Effector memory CD4-positive, alpha-beta T cell (primary cell): ENCODE data around the gene SCAMP3.
"Not testable (repeated sequence)": the region's sequence is repeated elsewhere in the genome, so short reads cannot be mapped to it uniquely, and the experiment has no call there.

Source experiments
- DNase-seq, 3 donors: peaks; one replicate each; pipeline ENCODE4 v3.0.0-alpha.2; 2020
- H3K27ac ChIP-seq: 2 replicates; pipeline ENCODE4 v1.7.0; 2013; ENCODE audit warnings: mild to moderate bottlenecking, low read length, moderate library complexity; ENCODE audit not compliant: insufficient read depth, poor library complexity, severe bottlenecking
- H3K27me3 ChIP-seq: replicated peaks from 2 replicates; pipeline ENCODE4 v1.7.0; 2013; ENCODE audit warnings: mild to moderate bottlenecking, low read length; ENCODE audit not compliant: insufficient read depth, control insufficient read depth, poor library complexity, severe bottlenecking
- H3K36me3 ChIP-seq: 2 replicates; pipeline ENCODE4 v1.7.0; 2013; ENCODE audit warnings: mild to moderate bottlenecking, low read length, moderate library complexity; ENCODE audit not compliant: control insufficient read depth, insufficient read depth
- H3K4me1 ChIP-seq: 2 replicates; pipeline ENCODE4 v1.7.0; 2013; ENCODE audit warnings: low read length, mild to moderate bottlenecking; ENCODE audit not compliant: control insufficient read depth, insufficient read depth, poor library complexity, severe bottlenecking
- H3K4me3 ChIP-seq: 2 replicates; pipeline ENCODE4 v1.7.0; 2013; ENCODE audit warnings: low read length, low read depth, mild to moderate bottlenecking; ENCODE audit not compliant: insufficient read depth, poor library complexity, severe bottlenecking
- H3K9me3 ChIP-seq: 2 replicates; pipeline ENCODE4 v1.7.0; 2013; ENCODE audit warnings: mild to moderate bottlenecking, low read length, moderate library complexity; ENCODE audit not compliant: control insufficient read depth

Gene SCAMP3

DNA sequence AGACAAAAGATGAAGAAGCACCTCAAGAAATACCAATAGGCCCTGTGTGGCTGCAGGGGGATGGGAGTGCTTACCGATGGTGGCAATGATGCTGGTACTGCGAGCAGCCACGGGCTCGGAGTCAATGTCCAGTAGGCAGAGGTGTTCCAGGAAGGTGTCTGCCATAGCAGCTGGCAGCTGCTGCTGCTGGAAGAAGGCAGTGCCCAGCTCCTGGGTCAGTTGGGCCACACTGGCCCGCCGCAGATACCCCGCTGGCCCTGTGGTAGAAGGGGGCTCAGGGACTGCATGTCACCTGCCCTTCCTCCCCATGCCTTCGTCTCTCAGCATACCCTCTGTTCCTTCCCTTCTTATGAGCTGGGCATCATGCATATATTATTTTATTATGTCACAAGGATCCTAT lies 37.9 kb upstream of the SCAMP3 start:
- H3K4me1 ChIP-seq, result peaks cover 4% of the 10 kb centered on the region
- H3K27ac ChIP-seq, result no peak overlapping the region
- H3K36me3 ChIP-seq, result no peaks in the 10 kb centered on the region
- H3K9me3 ChIP-seq, result no peaks in the 10 kb centered on the region
- peaks cover 5% of the 10 kb centered on the region for H3K27me3 ChIP-seq
- no peak overlapping the region for H3K4me3 ChIP-seq
- DNase-seq, result no peak

DNA sequence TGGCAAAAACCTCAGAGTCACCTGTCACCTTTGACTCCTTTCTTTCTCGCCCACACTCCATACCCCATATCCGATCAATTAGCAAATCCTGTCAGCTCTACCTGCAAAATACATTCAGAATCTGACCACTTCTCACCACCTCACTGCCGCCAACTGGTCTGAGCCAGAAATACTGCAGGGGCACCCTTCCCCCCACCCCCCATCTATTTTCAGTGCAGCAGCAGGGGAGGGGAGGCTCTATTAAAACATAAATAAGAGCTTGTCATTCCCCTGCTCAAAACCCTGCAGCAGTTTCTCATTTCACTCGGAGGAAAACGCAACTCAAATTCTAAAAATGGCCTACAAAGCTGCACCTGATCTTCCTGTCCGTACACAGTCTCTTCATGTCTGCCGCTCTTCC lies 35.2 kb upstream of the SCAMP3 start:
- Histone ChIP-seq H3K4me3 (no peak overlapping the region), H3K27me3 (peaks cover 8% of the 10 kb centered on the region), H3K27ac (no peak overlapping the region), H3K36me3 (no peaks in the 10 kb centered on the region), H3K9me3 (no peaks in the 10 kb centered on the region), H3K4me1 (peaks cover 5% of the 10 kb centered on the region)
- DNase-seq, result no peak

DNA sequence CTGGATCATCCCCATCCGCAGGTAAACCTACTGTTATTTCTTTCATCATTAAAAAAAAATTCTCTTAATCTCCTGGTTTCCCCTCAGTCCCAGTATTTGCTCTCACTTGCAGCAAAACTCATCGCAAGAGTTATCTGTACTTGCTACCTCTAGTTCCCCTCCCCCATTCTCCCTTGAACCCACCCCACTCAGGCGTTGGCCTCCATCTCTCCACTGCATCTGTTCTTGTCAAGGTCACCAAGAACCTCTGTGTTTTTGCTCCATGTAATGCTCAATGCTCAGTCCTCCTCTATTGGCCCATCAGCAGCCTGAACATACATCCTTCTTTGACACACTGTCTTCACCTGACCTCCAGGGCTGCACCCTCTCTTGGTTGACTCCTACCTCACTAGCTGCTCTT lies 34.5 kb upstream of the SCAMP3 start:
- Histone ChIP-seq H3K36me3 (no peaks in the 10 kb centered on the region), H3K4me3 (no peak overlapping the region), H3K27me3 (peaks cover 8% of the 10 kb centered on the region), H3K4me1 (peaks cover 5% of the 10 kb centered on the region), H3K9me3 (no peaks in the 10 kb centered on the region), H3K27ac (no peak overlapping the region)
- DNase-seq, result no peak

DNA sequence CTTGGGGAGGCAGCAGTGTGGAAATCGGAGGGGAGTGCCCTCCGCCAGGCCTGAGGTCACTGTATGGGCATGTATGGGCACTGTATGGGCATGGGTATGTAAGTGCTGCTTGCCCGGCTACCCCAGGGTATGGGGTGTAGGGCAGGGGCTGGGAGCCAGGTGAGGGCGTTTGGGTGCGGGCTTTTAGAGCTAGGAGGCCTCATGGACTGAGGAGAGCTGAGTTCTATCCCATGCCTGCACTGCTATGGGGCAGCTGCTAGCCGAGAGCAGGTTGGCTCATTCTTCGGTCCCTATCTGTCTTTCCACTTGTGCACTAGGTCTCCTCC lies 33.7 kb upstream of the SCAMP3 start:
- Histone ChIP-seq H3K4me3 (no peak overlapping the region), H3K36me3 (no peaks in the 10 kb centered on the region), H3K27me3 (peaks cover 8% of the 10 kb centered on the region), H3K9me3 (no peaks in the 10 kb centered on the region), H3K4me1 (peaks cover 5% of the 10 kb centered on the region), H3K27ac (no peak overlapping the region)
- DNase-seq, result no peak

DNA sequence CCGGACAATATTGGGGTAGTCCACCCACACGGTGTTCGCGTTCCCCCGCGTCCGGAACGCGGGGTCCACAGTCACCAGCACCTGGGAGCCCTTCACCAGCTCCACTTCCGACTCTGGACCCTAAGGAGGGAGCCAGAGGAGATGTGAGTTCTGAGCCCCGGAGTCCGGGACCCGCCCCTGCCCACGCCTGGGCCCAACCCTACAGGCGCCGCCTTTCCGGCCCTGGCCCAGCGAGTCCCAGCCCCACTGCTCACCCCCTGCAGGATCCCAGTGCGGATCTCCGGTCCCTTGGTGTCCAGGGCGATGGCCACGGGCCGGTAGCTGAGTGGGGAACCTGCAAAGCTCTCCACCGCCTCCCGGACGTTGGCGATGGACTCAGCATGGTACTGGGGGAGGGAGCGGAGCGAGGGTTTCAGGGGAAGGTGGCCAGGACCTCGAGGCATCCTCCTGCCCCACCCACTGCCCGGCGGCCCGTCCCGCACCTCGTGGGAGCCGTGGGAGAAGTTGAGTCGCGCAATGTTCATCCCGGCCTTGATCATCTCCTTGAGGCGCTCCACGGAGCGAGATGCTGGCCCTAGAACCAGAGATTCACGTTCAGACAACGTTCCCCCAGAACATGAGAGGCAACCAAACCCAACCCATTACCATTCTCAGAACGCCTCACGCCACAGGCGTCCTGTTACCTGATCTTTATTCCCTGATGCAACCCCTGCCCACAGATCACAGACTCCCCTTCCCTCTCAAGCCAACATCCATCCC lies 33.2 kb upstream of the SCAMP3 start:
- Histone ChIP-seq H3K27me3 (peaks cover 8% of the 10 kb centered on the region), H3K4me1 (peaks cover 5% of the 10 kb centered on the region), H3K36me3 (no peaks in the 10 kb centered on the region), H3K4me3 (no peak overlapping the region), H3K9me3 (no peaks in the 10 kb centered on the region), H3K27ac (no peak overlapping the region)
- no peak for DNase-seq

DNA sequence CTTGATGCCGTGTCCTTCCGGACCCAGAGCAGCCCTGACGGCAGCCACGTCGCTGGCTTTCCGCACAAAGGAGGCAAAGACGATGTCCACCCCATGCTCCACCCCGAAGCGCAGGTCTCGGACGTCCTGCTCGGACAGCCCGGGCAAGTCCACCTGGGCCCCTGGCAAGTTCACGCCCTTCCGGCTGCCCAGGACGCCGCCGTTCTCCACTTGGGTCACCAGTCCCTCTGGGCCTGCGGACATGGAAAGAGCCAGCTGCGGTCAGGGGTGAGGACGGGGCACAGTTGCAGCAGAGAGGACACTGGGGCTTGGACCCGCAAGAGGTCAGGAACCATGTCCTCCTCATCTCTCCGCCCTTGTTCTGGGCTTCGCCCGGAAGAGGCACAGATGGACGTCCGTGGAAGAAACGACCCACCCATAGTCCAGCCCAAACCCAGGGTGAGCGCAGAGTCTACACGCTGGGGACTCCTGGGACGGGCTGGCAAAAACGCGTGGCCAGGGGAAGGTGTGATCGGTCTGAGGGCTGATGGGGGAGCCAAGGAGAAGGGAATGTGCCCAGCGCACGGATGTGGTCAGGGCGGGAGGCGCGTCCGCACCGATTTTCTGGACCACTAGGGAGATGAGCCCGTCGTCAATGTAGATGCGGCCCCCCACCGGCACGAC lies 32.5 kb upstream of the SCAMP3 start:
- no peaks in the 10 kb centered on the region for H3K36me3 ChIP-seq
- peaks cover 5% of the 10 kb centered on the region for H3K4me1 ChIP-seq
- H3K27ac ChIP-seq, result no peak overlapping the region
- H3K27me3 ChIP-seq, result peaks cover 8% of the 10 kb centered on the region
- no peak overlapping the region for H3K4me3 ChIP-seq
- no peak for DNase-seq
- H3K9me3 ChIP-seq, result no peaks in the 10 kb centered on the region

DNA sequence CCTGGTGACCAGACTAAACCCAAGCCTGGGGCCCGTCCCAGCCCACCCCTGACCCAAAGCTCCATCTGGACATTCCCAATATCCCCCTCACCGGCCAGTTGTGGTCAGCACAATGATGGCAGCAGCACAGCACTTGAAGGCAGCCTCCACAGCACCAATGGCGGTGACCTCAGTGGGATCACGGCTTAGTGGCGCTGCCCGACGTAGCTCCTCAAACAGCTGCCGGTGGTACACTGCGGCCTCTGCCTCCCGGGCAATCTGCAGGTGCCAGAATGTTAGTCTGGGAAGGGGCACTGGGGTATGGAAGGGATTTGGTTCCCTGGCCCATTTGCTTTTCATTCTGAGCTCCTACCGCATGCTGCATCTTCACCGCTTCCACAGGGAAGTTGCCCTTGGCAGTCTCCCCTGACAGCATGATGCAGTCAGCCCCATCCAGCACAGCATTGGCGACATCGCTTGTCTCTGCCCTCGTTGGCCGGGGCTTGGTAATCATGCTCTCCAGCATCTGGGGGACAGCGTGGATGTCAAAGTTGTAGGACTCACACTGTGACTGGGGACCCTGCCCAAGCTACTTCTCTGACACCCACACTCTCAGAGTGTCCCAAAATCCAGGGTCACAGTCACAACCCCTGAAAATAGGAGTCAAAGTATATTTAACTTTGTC lies 31.1 kb upstream of the SCAMP3 start:
- no peak for DNase-seq
- no peaks in the 10 kb centered on the region for H3K36me3 ChIP-seq
- no peaks in the 10 kb centered on the region for H3K9me3 ChIP-seq
- H3K4me1 ChIP-seq, result peaks cover 5% of the 10 kb centered on the region
- H3K4me3 ChIP-seq, result no peak overlapping the region
- peaks cover 8% of the 10 kb centered on the region for H3K27me3 ChIP-seq
- no peak overlapping the region for H3K27ac ChIP-seq

DNA sequence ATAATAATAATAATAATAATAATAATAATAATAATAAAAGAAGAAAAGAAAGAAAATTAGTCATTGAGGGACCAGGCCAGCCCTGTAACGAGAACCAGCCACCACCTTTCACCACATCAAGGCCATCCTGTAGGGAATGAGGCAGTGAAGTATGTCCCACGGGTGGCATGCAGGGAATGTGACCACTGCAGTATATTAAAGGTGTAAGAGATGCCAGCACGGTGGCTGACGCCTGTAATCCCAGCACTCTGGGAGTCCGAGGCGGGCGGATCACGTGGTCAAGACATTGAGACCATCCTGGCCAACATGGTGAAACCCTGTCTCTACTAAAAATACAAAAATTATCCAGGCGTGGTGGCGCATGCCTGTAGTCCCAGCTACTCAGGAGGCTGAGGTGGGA lies 28.8 kb upstream of the SCAMP3 start:
- H3K27ac ChIP-seq, H3K27me3 ChIP-seq, H3K36me3 ChIP-seq, H3K4me3 ChIP-seq, H3K9me3 ChIP-seq, DNase-seq, H3K4me1 ChIP-seq: not testable (repeated sequence)

DNA sequence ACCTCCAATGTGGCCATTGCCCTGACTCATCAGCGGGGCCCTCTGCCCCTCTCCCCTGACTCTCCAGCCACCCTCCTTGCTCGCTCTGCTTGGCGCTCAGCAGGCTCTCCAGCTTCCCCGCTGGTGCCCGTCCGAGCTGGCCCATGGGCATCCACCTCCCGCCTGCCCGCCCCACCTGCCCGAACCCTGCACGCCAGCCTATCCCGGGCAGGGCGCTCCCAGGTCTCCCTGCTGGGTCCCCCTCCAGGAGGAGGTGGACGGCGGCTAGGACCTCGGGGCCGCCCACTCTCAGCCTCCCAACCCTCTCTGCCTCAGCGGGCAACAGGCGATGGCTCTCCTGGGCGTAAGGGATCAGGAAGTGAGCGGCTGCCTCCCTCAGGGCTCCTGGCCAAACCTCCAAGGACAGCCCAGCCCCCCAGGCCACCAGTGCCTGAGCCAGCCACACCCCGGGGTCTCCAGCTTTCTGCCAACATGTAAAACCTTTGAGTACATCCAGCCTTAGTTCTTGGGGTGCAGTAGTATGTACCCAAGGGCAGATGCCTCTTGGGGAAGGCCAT lies 25.9 kb upstream of the SCAMP3 start:
- no peak for DNase-seq
- Histone ChIP-seq H3K4me1 (no peaks in the 10 kb centered on the region), H3K27ac (no peak overlapping the region), H3K9me3 (no peaks in the 10 kb centered on the region), H3K27me3 (no peaks in the 10 kb centered on the region), H3K4me3 (no peak overlapping the region), H3K36me3 (no peaks in the 10 kb centered on the region)

DNA sequence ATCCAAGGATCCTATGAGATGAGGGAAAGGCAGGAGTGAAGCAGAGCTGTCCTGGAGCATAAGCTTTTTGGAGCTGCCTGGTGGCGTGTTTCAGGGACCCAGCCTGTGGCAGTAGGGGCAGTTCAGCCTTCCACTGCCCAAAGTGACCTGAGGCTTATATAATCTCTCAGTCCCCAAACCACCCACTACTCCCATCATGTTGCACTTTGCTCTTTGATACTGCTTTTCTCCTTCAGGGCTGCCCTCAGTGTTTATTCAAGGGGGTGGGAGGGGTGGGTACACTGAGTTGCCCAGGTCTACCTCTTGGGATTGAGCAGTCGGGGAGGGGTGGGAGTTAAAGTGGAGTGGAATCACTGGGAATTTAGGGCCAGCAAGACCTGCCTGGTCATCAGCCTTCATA lies 24.4 kb upstream of the SCAMP3 start:
- Histone ChIP-seq H3K4me3 (no peak overlapping the region), H3K9me3 (no peaks in the 10 kb centered on the region), H3K27ac (no peak overlapping the region), H3K36me3 (no peaks in the 10 kb centered on the region), H3K27me3 (no peaks in the 10 kb centered on the region), H3K4me1 (no peaks in the 10 kb centered on the region)
- DNase-seq, result no peak
